Adipose tissue (tissue), 3 donors: Measurements from ENCODE around the gene SMARCA2. TPM values are rescaled to one million over a fixed set of nuclear protein-coding genes. Genes with fewer than 3 reads are reported as not detected.

Experiments
- H3K27ac ChIP-seq: one replicate; pipeline ENCODE4 v1.5.1; 2013; ENCODE audit warnings: low read depth, low read length
- WGBS, 3 donors: extraction: QIAGEN DNeasy Blood & Tissue Kit; methylation state at CpG; one replicate each; pipeline ENCODE4 v1.1.7; 2013; 5-methylcytosine and 5-hydroxymethylcytosine counted together
- polyA plus RNA-seq, 3 donors: library from polyadenylated mRNA; stranded (reverse); fragments of 200-250 nt; gene quantifications; one replicate each; pipeline ENCODE4 v1.2.3, GENCODE V29; 2013
- donor health status: healthy with polysubstance abuse.
- donor health status: Bipolar disorder and iron deficiency.
- donor health status: healthy.

The SMARCA2 gene
- polyA plus RNA-seq, 3 donors, result 27.0 to 150 (median 36.2) TPM

DNA sequence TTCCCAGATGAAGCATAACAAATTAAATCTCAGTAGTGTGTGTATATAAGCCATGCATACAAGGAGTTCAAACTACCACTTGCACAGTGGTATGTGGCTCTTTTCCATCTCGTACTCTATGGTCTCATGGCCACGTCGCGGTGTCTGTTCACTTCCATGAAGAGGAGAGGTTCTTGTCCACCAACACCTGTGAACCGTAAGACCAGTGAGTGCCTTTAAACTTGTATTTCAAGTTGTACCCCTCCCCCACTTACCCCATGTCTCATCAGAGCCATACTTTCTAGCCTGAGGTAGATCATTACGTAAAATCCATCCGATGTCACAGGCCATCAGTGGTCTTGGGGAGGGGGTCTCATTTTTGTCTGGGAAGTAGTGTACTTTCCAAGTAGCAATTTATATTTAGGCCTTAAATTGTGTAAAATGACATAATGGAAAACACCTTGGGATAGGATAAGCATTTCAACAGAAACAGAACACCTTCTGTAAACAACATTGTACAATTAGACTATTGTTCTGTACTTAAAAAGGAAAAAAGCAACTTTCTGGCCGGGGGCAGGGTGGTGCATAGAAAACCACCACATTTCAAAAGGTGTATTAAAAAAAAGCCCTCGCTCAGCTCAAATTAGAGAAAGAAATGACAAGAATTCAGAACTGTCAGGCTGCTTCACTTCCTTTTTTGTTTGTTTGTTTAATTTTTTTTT lies 163.0 kb downstream of the SMARCA2 start:
- H3K27ac ChIP-seq, result no peak overlapping the region
- WGBS, 3 donors, result 80 to 90% (median 86%) methylated on average over 9 of the region's 9 CpGs

DNA sequence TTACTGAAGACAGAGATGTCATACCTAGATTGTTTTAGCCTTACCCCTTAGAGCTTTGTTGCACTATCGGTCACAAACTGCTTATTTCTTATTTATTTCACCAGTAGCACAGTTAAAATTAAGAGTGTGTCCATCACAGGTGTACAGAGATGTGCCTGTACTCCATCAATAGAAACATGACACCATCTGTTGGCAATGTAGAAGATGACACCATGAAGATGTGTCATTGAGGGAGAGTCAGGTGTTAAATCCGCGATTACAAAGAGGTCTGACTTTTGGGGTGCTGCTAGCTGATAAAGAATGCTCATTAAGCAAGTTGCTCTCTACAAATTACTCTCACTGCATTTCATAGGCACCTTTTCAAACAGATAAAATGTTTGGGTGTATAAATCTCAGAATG lies 164.4 kb downstream of the SMARCA2 start:
- WGBS, 3 donors, result 90 to 92% (median 91%) methylated on average over 3 of the region's 3 CpGs
- H3K27ac ChIP-seq, result no peak overlapping the region

DNA sequence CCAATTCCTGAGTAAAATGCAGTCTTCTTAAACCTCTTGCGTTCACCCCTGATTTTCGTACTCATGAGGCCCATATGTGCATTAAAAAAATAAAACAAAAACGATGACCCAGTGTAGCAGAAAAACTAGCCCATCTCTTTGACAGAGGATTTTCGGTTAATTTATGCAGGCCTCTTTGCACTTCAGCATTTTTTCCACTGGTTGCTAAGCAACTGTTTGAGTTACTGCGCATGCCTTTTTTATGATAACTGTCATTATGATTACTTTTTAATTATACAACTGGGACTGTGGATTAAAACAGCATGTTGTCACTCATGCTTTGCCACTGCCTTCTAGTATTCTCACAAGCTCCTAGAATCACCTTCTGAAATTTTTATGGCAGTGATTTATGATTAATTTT lies 165.0 kb downstream of the SMARCA2 start:
- 65 to 78% (median 76%) methylated on average over 5 of the region's 5 CpGs for WGBS, 3 donors
- no peak overlapping the region for H3K27ac ChIP-seq

DNA sequence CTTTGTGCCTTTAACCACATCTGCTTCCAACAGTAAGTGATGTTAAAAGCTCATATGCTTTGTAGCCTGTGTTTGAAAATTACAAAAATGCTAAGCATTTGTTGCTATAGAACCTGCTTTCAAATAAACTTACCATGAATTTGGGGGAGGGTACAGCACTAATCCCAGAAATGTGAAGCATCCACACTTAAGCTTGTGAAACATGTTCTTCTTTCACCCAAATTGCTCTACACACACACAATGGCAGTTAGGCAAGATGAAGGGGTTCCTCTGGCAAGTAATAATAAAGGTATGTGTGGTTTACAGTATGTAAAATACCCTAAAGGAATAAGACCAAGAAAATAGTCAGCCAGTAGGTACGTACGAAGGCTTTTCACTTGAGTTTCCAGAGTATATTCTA lies 165.6 kb downstream of the SMARCA2 start:
- WGBS, 3 donors, result 96 to 98% (median 96%) methylated on average over 2 of the region's 2 CpGs
- H3K27ac ChIP-seq, result no peak overlapping the region

DNA sequence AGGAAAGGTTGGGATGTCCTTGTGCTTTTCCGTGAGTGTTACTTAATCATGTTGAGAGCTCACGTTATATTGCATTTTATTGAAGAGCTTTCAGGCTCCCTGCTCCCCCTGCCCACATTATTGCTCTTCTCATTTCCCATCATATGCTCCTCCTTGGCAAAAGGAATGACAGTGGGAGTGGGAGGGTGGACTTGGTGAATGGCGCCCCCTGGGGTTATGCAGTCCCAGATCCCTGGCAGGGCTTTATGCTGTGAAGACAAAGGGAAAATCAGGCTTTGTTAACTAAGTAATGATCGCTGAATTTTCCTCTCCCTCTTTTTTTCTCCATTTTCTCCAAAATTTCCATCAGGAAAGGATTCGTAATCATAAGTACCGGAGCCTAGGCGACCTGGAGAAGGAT lies 166.6 kb downstream of the SMARCA2 start:
- 76 to 85% (median 81%) methylated on average over 7 of the region's 7 CpGs for WGBS, 3 donors
- H3K27ac ChIP-seq, result no peak overlapping the region

DNA sequence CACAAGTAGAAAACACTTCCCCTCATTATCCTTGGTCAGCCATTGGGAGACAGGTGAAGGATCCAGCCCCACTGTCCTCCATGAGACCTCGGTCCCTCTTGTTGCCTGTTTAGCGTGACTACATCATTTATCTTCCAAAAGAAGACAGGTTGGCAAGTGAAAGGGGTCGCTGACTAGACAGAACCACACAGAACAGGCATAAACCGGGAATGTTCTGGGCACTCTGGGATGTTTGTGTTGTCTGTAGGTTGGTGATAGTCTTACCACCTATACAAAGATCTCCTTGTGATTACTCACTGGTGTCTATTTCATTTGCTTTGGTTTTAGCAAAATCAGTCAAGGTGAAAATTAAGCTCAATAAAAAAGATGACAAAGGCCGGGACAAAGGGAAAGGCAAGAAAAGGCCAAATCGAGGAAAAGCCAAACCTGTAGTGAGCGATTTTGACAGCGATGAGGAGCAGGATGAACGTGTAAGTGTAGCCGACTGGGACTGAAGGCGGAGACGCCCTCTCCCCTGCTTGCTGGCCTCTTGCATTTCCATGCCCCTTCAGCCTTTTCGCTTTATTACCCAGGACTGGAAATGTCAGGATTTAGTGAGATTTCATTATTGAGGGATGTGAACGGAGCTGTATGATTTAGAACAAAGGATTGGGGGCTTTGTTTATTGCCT lies 175.9 kb downstream of the SMARCA2 start:
- WGBS, 3 donors, result 94 to 97% (median 94%) methylated on average over 14 of the region's 14 CpGs
- no peak overlapping the region for H3K27ac ChIP-seq

DNA sequence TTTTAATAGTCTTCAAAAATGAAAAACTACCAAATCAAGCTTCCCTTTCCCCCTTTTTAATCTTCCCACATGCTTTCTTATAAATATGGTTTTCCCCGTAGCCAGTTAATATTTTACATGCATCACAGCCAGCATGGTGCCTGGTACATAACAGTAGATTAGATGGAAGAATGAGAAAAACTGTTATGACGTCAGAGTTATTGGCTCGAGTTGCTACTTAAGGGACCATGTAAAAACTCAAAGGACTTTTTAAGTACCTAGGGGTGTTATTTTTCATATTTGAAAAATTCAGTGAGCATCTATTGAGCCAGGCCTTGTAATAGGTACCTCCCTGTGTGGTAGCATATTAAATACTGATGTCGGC lies 176.4 kb downstream of the SMARCA2 start:
- H3K27ac ChIP-seq, result no peak overlapping the region
- 71 to 75% (median 72%) methylated on average over 4 of the region's 4 CpGs for WGBS, 3 donors

DNA sequence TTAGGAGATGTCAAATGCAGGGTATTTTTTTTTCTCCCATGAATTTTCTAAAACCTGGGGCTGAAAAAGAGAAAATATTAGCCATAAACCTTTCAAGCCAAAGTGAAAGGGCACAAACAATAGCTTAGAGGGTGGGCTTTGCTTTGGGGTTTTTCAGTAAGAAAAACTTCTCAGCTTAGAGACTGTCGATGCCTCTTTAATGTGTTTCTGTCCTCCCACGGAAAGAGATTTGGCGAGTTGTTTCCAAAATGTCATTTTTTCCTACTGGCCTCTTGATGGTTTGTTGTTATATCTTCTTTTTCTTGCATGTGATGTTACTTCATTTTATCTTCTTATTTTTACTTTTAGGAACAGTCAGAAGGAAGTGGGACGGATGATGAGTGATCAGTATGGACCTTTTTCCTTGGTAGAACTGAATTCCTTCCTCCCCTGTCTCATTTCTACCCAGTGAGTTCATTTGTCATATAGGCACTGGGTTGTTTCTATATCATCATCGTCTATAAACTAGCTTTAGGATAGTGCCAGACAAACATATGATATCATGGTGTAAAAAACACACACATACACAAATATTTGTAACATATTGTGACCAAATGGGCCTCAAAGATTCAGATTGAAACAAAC lies 177.3 kb downstream of the SMARCA2 start:
- WGBS, 3 donors, result 70 to 86% (median 75%) methylated on average over 5 of the region's 5 CpGs
- no peak overlapping the region for H3K27ac ChIP-seq

DNA sequence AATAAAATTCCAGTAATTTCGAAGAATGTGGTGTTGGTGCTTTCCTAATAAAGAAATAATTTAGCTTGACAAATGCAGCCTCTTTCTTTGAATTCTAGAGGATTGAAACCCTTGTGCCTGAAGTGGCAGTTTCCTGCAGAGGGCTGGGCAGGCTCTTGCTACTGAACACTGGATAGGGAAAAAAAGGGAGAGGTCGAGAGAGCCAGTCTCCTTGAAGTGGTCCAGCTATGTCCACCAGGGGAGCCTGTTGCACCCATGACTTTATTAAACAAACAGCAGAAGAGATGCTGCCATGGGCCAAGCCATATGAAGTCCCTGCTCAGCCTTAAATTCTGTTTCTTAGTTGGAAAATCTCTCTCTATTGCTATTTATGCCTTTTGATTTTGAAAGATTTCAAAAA lies 178.4 kb downstream of the SMARCA2 start:
- H3K27ac ChIP-seq, result no peak overlapping the region
- 77 to 83% (median 82%) methylated on average over 2 of the region's 2 CpGs for WGBS, 3 donors

DNA sequence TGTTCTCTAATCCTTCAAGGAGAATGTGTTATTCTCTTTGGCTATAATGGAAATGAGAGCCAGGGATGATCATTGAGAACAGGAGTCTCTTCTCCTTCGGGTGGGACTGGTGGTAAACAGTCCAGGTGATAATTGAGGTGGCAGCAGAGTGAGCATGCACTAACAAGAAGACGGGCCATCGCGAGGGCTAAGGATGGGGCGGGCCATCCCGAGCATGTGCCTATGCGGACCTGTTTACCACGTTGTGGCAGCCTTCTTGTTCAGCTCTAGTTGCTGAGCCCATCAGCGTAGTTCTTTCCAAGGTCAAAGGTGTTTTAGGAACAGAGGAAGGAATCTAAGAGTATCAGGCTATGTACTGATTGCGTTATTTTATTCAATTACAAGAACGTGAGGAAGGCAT lies 180.1 kb downstream of the SMARCA2 start:
- 84 to 90% (median 85%) methylated on average over 11 of the region's 11 CpGs for WGBS, 3 donors

DNA sequence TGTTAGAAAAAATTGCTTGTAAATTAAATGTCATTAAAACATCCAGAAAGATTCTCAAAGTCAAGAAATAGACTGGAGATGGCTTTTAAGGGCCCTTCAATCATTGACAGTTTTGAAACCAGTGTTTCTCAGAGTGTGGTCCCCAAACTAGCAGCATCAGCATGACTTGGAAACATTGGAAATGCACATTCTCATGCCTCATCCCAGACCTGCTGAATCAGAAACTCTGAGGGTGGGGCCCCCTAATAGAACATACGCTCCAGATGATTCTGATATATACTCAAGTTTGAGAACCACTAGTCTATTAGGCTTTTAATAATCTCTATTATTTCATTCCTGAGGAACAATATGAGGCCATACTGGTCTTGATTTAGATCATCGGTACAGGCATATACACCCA lies 181.6 kb downstream of the SMARCA2 start:
- whole genome bisulfite sequencing, 3 donors, result 95 to 99% (median 99%) methylated on average over 2 of the region's 2 CpGs

More for the DNA sequence above, 180.1 kb downstream of the SMARCA2 start:
- no peak overlapping the region for H3K27ac ChIP-seq

DNA sequence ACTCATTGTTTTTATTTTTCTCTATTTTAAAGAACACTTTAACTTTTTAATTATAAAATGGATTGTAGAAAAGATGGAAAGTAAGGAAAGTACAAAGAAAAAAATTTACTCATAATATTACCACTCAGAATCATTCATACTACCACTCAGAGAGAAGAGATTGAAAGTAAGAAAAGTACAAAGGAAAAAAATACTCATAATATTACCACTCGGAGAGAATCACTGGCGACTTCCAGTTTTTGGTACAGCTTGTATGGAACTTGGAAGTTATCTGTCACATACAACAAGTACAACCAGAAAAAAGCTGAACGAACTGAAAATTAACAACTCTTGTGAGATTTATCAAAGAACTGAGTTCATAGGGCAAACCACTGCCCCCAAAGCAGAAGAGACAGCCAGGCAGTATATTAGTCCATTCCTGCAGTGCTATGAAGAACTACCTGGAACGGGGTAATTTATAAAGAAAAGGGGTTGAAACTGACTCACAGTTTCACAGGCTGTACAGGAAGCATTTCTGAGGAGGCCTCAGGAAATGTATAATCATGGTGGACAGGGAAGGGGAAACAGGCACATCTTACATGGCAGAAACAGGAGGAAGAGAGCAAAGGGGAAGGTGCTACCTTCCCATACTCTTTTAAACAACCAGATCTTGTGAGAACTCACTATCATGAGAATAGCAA lies 183.9 kb downstream of the SMARCA2 start:
- 90 to 92% (median 92%) methylated on average over 4 of the region's 4 CpGs for WGBS, 3 donors
- no peak overlapping the region for H3K27ac ChIP-seq

More for the DNA sequence above, 181.6 kb downstream of the SMARCA2 start:
- H3K27ac ChIP-seq, result no peak overlapping the region

DNA sequence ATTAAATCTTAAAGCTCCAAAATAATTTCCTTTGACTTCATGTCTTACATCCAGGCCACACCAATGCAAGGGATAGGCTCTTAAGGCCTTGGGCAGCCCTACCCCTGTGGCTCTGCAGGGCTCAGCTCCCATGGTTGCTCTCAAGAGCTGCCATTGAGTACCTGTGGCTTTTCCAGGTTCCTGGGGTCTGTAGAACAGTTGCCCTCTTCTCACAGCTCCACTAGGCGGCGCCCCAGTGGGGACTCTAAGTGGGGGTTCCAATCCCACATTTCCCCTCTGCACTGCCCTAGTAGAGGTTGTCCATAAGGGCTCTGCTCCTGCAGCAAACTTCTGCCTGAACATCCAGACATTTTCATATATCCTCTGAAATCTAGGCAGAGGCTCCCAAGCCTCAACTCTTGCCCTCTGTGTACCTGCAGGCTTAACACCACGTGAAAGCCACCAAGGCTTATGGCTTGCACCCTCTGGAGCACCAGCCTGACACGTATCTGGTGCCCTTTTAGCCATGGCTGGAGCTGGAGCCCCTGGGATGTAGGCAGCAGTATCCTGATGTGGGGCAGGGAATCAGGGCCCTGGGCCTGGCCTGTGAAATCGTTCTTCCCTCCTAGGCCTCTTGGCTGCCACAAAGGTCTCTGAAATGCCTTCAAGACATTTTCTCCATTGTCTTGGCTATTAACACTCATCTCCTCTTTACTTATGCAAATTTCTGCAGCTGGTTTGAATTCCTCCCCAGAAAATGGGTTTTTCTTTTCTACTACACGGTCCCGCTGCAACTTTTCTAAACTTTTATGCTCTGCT lies 185.1 kb downstream of the SMARCA2 start:
- H3K27ac ChIP-seq, result no peak overlapping the region
- 94 to 97% (median 95%) methylated on average over 7 of the region's 7 CpGs for WGBS, 3 donors

DNA sequence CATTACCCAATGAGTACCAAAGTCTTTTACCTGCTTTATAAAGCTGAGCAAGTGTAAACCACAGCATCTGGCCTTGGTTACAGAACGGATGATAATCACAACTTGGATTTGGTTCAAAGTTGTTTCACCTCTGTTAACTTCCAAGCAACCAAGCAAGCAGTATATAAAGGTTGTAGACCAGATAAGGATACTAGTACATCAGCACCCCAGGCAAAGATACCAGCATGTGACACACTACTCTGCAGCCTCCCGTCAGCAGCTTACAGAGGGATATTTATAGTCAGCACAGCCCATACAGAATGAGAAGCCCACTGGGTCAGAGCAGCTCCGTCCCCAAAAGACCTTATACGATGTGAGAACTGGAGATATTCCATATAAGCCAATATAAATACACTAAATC lies 193.3 kb downstream of the SMARCA2 start:
- no peak overlapping the region for H3K27ac ChIP-seq
- 73 to 83% (median 75%) methylated on average over 4 of the region's 4 CpGs for WGBS, 3 donors

DNA sequence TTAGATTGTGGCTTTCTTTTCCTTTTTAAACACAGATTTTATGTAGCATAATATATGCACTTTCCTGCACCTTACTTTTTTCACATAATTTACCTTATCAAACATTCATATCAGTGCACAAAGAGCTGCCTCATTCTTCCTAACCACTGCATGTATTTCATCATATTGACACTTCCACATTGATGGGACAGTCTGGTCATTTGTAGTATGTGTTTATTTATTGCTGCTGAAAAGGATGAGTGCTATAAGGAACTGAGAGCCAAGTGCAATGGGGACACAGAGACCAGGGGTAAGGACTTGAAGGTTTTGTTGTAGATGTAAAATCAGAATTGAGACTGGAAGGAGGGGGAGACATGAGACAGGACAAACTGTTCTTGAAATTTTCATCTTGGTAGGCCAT lies 193.8 kb downstream of the SMARCA2 start:
- H3K27ac ChIP-seq, result no peak overlapping the region

DNA sequence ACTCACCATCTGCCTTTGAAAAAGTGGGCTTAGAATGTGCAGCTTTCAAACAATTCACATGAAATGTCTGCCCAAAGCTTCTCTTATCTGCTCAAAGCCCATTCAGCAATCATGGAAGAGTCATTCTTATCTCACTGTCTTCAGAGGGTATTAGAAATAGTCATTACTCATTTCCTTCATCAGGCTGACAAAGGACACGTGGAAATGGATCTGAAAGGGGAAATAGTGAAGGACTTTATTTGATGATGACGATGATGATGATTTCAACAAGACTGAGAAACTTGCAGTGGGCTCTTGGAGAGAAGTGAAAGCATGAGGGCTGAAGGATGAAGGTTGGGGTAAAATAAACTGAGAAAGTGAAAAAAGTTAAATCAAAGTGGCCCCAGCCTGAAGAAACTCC lies 194.3 kb downstream of the SMARCA2 start:
- 36 to 62% (median 39%) methylated on average over 2 of the region's 2 CpGs for WGBS, 3 donors
- no peak overlapping the region for H3K27ac ChIP-seq

DNA sequence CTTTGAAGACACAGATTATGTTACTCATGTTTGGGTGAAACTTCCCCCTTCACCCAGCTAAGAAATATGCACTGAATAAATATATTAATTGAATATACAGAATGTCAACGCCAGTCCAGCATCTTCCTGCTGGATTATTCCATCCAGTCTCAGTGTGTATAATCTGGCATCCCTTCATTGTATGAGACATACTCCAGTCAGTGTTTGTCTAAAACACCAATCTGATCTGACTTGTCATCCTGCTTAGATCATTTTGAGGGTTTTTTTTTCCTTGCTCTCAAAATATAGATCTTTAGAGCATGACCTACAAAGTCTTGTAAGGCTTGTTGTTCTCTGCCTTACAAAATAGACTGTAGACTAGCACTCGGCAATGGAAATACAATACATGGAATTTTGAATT lies 195.1 kb downstream of the SMARCA2 start:
- WGBS, 3 donors, result 91 to 97% (median 95%) methylated on average over 2 of the region's 2 CpGs
- no peak overlapping the region for H3K27ac ChIP-seq

DNA sequence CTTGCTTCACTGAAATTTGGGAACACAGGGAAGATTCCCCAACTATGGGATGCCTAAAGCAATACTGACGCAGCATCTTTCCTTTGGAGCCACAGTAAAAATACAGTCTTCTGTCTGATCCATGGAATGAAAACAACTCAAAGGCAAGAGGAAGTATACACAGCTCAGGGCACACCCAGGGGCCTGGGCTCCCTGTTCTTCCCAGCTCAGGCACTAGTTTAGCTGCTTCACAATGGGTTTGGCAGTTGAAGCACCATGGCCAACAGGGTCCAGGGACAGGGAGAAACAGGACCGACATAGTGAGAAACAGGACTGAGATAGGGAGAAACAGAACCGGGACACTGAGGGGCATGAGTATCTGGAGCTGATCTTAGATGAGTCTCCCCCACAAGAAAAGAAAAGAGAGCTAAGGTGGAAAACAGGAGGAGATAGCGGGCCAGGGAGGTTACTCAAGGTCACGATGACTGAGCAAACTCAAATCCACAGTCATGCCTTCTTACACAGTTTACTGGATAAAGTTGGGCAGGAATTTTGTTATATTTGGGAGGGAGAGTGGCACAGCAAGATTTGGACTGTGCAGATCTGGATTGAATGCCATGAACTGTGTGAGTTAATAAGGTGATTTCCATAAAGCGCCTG lies 198.8 kb downstream of the SMARCA2 start:
- 76 to 97% (median 83%) methylated on average over 6 of the region's 6 CpGs for WGBS, 3 donors
- H3K27ac ChIP-seq, result no peak overlapping the region
